SK-N-SH treated with all-trans-retinoic acid at 6 μM for 48 hours (cell line): Measurements from ENCODE around the gene URB1.

Source experiments
- ARNTL ChIP-seq: fragments of 450-650 bp; formaldehyde crosslinking; IDR thresholded peaks from 2 replicates; pipeline ENCODE4 v1.5.0; 2020; ENCODE audit warnings: low read depth, mild to moderate bottlenecking, moderate library complexity, borderline replicate concordance
- GLIS3 ChIP-seq: fragments of 250-450 bp; sonication (Bioruptor Pico); IDR thresholded peaks from 2 replicates; pipeline ENCODE4 v1.5.0; 2020; ENCODE audit warnings: mild to moderate bottlenecking, moderate library complexity
- ISL1 ChIP-seq: fragments of 250-450 bp; sonication (Bioruptor Pico); IDR thresholded peaks from 2 replicates; pipeline ENCODE4 v2.1.2; 2022; ENCODE audit warnings: mild to moderate bottlenecking, moderate library complexity
- ZNF565 ChIP-seq: fragments of 450-650 bp; formaldehyde crosslinking; conservative IDR thresholded peaks from 2 replicates; pipeline ENCODE4 v1.5.0; 2020; ENCODE audit warnings: low read depth, mild to moderate bottlenecking, moderate library complexity
- TF ChIP-seq, protein P1 (sequence below): fragments of 250-450 bp; sonication (Bioruptor Pico); IDR thresholded peaks from 2 replicates; pipeline ENCODE4 v1.5.1; 2020; ENCODE audit warnings: low read depth, mild to moderate bottlenecking, moderate library complexity

DNA sequence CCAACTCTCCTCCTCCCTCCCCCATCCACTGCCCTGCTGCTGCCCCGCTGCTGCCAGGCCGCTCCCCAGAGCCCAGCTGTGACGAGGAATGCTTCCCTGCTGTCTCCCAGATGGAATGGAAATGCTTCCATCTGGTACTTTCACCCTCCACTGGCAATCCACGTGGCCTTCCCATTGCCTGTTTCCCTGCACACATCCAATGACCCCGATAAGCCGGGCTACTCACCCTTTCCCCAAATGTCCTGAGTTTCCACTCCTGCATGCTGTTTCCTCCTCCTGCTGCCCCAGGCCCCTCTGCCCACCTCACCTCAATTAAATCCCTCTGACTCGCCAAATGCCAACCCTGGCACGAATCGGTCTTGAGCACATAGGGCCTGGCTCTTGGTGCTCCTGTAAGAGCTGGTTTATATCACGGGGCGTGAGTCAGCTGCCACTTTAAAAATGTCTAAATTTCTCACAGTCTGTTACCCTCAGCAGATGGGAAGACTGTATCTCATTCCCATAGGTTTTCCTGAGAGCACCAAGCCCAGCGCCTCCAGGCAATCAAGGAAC is 57.8 kb downstream of the URB1 start:
- TF ChIP-seq GLIS3 (no peak), ISL1 (CRISPR knock-in tag) (0 out of 2 replicates have a peak, but pooled peaks have one; percentile 32), ZNF565 (CRISPR knock-in tag) (no peak), ARNTL (CRISPR knock-in tag) (no peak)
- TF ChIP-seq, protein P1, sequence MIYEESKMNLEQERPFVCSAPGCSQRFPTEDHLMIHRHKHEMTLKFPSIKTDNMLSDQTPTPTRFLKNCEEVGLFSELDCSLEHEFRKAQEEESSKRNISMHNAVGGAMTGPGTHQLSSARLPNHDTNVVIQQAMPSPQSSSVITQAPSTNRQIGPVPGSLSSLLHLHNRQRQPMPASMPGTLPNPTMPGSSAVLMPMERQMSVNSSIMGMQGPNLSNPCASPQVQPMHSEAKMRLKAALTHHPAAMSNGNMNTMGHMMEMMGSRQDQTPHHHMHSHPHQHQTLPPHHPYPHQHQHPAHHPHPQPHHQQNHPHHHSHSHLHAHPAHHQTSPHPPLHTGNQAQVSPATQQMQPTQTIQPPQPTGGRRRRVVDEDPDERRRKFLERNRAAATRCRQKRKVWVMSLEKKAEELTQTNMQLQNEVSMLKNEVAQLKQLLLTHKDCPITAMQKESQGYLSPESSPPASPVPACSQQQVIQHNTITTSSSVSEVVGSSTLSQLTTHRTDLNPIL: no peak
